ENCODE results near the gene MEF2A.
"Not testable (repeated sequence)": the region's sequence is repeated elsewhere in the genome, so short reads cannot be mapped to it uniquely, and the experiment has no call there.

GRCh38 chr15:99734040-99734291 lies 168.2 kb downstream of the MEF2A start:
- TF ChIP-seq POLR2AphosphoS5, CTCF, POLR2A (IDR thresholded peaks at IDR 0.05): not testable (repeated sequence)

Measured in breast epithelium (tissue), 3 donors.